K562 (cell line): Measurements from ENCODE around the gene TLR8. TPM values are rescaled to one million over a fixed set of nuclear protein-coding genes. Genes with fewer than 3 reads are reported as not detected.
A peak's percentile ranks its signal among the peaks of the same experiment; 100 is the strongest.

ENCODE experiments used
- C11orf30 ChIP-seq: fragments of 450-650 bp; IDR thresholded peaks from 2 replicates; pipeline ENCODE4 v1.6.1; 2016; ENCODE audit warnings: low read depth, mild to moderate bottlenecking
- MAFG ChIP-seq: fragments of 450-650 bp; conservative IDR thresholded peaks from 2 replicates; pipeline ENCODE4 v1.6.1; 2016; ENCODE audit warnings: missing genetic modification characterization, missing compliant biosample characterization
- PHB2 ChIP-seq: fragments of 450-650 bp; IDR thresholded peaks from 2 replicates; pipeline ENCODE4 v1.6.1; 2017; ENCODE audit warnings: low read depth
- RBM14 ChIP-seq: fragments of 200-400 bp; formaldehyde crosslinking; IDR thresholded peaks from 2 replicates; pipeline ENCODE4 v1.6.1; 2018; ENCODE audit warnings: low read depth, mild to moderate bottlenecking, low read length, moderate library complexity, borderline replicate concordance; ENCODE audit not compliant: insufficient read depth
- SNRNP70 ChIP-seq: fragments of 200-400 bp; formaldehyde crosslinking; optimal IDR thresholded peaks from 2 replicates; pipeline ENCODE3; 2017; ENCODE audit warnings: low read depth, low read length
- SOX6 ChIP-seq: fragments of 450-650 bp; IDR thresholded peaks from 2 replicates; pipeline ENCODE4 v1.6.1; 2014; ENCODE audit warnings: mild to moderate bottlenecking
- ZEB2 ChIP-seq: fragments of 450-650 bp; IDR thresholded peaks from 2 replicates; pipeline ENCODE4 v1.6.1; 2016
- ZNF217 ChIP-seq: sonication (generic); formaldehyde crosslinking; IDR thresholded peaks from 2 replicates; pipeline ENCODE4 v1.8.0; 2022; ENCODE audit warnings: mild to moderate bottlenecking, missing genetic modification reagents
- ZNF253 ChIP-seq: fragments of 250-450 bp; sonication (Bioruptor Pico); conservative IDR thresholded peaks from 2 replicates; pipeline ENCODE4 v1.6.1; 2021; ENCODE audit warnings: mild to moderate bottlenecking
- ZNF311 ChIP-seq: fragments of 250-450 bp; sonication (Bioruptor Pico); IDR thresholded peaks from 2 replicates; pipeline ENCODE4 v1.4.0; 2020; ENCODE audit warnings: mild to moderate bottlenecking, moderate library complexity
- polyA plus RNA-seq, 8 experiments: library from polyadenylated mRNA; depleted of rRNA in 4 of 8; stranded (reverse) in 5 of 8; unstranded in 3 of 8; fragments of >200 nt; fragmentation: Nextera tagmentation in 2 of 8; fragmentation: Illumina TruSeq in 1 of 8; extraction: Ambion mirVana in 2 of 8; extraction: Trizol in 1 of 8; gene quantifications; 2 replicates each; pipeline versions ENCODE4 v1.2.1 to v1.2.3, GENCODE V29; 2011 to 2014; ENCODE audit warnings: inconsistent platforms in 1 of 8, missing spikeins in 1 of 8
- total RNA-seq, 7 experiments: library from RNA; depleted of rRNA in 6 of 7; stranded (reverse); fragments of >200 nt in 6 of 7; fragmentation: Illumina TruSeq in 2 of 7; extraction: Trizol in 2 of 7; gene quantifications; 2 replicates each; pipeline versions ENCODE4 v1.2.1 to v1.2.3, GENCODE V29; 2011 to 2021; ENCODE audit warnings: low replicate concordance in 1 of 7
- TF ChIP-seq, protein P1 (sequence below): sonication (generic); formaldehyde crosslinking; IDR thresholded peaks from 2 replicates; pipeline ENCODE4 v1.8.0; 2022; ENCODE audit warnings: mild to moderate bottlenecking, missing genetic modification reagents
- TF ChIP-seq, protein P2 (sequence below): fragments of 450-650 bp; IDR thresholded peaks from 2 replicates; pipeline ENCODE4 v1.6.1; 2018; ENCODE audit not compliant: partially characterized antibody
- TF ChIP-seq, protein P3 (sequence below): sonication (generic); formaldehyde crosslinking; IDR thresholded peaks from 2 replicates; pipeline ENCODE4 v1.8.0; 2022; ENCODE audit warnings: missing genetic modification reagents, mild to moderate bottlenecking, moderate library complexity, borderline replicate concordance
- TF ChIP-seq, protein P4 (sequence below): fragments of 450-650 bp; IDR thresholded peaks from 2 replicates; pipeline ENCODE4 v1.6.1; 2016; ENCODE audit warnings: borderline replicate concordance
- TF ChIP-seq, protein P5 (sequence below): fragments of 150-350 bp; conservative IDR thresholded peaks from 2 replicates; pipeline ENCODE4 v1.6.1; 2014; ENCODE audit warnings: low read length
- TF ChIP-seq, protein P6 (sequence below): fragments of 450-650 bp; formaldehyde crosslinking; IDR thresholded peaks from 2 replicates; pipeline ENCODE4 v1.4.0; 2020; ENCODE audit warnings: mild to moderate bottlenecking, moderate library complexity

Gene TLR8
- total and polyA plus RNA-seq, 9 of the 15 experiments (the other 6 are each of a cell fraction or from before 2014, with no cell fraction given) = not detected

DNA sequence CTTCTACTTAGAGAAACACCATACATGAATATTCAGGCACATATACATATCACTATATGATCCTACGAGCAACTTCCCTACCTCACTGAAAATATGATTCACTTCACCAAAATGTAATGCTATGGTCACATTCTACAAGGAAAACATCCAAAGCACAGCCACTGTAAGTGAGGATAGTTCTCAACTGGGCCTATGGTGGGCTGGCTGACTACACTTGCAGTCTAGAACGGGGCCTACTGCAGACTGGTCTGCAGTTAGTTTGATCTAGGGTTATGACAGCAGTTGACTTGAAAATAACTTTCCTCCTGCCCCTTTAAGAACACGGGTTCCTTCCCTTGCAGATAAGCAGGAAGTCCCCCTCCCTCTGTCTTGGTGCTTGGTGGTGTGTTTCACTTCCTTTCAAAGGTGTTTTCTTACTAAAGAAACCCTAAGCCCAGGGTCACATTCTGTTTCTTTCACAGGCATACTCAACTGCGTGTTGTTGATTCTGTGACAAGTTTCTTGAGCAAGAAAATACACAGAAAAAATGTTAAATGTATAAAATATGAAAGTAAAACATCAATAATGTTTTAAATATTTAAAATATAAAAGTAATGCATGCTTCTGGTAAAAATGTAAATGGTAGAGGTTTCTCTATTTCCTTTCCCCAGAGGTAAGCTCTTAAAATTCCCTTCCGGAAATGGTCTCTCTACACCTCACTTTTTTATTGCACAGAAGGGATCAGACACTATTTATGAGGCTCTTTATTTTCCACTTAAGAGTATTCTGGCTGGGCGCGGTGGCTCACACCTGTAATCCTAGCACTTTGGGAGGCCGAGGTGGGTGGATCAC, 50.5 kb downstream of the TLR8 start (continued):
- TF ChIP-seq ZNF311 (CRISPR knock-in tag) = no peak
- TF ChIP-seq, protein P1, sequence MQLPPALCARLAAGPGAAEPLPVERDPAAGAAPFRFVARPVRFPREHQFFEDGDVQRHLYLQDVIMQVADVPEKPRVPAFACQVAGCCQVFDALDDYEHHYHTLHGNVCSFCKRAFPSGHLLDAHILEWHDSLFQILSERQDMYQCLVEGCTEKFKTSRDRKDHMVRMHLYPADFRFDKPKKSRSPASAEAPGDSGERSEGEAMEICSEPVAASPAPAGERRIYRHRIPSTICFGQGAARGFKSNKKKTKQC (CRISPR knock-in tag) = no peak
- TF ChIP-seq, protein P2, sequence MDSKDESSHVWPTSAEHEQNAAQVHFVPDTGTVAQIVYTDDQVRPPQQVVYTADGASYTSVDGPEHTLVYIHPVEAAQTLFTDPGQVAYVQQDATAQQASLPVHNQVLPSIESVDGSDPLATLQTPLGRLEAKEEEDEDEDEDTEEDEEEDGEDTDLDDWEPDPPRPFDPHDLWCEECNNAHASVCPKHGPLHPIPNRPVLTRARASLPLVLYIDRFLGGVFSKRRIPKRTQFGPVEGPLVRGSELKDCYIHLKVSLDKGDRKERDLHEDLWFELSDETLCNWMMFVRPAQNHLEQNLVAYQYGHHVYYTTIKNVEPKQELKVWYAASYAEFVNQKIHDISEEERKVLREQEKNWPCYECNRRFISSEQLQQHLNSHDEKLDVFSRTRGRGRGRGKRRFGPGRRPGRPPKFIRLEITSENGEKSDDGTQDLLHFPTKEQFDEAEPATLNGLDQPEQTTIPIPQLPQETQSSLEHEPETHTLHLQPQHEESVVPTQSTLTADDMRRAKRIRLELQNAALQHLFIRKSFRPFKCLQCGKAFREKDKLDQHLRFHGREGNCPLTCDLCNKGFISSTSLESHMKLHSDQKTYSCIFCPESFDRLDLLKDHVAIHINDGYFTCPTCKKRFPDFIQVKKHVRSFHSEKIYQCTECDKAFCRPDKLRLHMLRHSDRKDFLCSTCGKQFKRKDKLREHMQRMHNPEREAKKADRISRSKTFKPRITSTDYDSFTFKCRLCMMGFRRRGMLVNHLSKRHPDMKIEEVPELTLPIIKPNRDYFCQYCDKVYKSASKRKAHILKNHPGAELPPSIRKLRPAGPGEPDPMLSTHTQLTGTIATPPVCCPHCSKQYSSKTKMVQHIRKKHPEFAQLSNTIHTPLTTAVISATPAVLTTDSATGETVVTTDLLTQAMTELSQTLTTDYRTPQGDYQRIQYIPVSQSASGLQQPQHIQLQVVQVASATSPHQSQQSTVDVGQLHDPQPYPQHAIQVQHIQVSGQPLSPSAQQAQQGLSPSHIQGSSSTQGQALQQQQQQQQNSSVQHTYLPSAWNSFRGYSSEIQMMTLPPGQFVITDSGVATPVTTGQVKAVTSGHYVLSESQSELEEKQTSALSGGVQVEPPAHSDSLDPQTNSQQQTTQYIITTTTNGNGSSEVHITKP = peak; percentile 86
- TF ChIP-seq, protein P3, sequence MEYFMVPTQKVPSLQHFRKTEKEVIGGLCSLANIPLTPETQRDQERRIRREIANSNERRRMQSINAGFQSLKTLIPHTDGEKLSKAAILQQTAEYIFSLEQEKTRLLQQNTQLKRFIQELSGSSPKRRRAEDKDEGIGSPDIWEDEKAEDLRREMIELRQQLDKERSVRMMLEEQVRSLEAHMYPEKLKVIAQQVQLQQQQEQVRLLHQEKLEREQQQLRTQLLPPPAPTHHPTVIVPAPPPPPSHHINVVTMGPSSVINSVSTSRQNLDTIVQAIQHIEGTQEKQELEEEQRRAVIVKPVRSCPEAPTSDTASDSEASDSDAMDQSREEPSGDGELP (CRISPR knock-in tag) = no peak
- TF ChIP-seq SOX6 = peak; percentile 8; the same call in 1 of the 2 replicates
- no peak for TF ChIP-seq ZNF217 (CRISPR knock-in tag)
- TF ChIP-seq, protein P4, sequence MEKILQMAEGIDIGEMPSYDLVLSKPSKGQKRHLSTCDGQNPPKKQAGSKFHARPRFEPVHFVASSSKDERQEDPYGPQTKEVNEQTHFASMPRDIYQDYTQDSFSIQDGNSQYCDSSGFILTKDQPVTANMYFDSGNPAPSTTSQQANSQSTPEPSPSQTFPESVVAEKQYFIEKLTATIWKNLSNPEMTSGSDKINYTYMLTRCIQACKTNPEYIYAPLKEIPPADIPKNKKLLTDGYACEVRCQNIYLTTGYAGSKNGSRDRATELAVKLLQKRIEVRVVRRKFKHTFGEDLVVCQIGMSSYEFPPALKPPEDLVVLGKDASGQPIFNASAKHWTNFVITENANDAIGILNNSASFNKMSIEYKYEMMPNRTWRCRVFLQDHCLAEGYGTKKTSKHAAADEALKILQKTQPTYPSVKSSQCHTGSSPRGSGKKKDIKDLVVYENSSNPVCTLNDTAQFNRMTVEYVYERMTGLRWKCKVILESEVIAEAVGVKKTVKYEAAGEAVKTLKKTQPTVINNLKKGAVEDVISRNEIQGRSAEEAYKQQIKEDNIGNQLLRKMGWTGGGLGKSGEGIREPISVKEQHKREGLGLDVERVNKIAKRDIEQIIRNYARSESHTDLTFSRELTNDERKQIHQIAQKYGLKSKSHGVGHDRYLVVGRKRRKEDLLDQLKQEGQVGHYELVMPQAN = no peak
- TF ChIP-seq SNRNP70 = no peak
- no peak for TF ChIP-seq RBM14
- TF ChIP-seq PHB2 = no peak
- TF ChIP-seq ZNF253 = no peak
- TF ChIP-seq, protein P5, sequence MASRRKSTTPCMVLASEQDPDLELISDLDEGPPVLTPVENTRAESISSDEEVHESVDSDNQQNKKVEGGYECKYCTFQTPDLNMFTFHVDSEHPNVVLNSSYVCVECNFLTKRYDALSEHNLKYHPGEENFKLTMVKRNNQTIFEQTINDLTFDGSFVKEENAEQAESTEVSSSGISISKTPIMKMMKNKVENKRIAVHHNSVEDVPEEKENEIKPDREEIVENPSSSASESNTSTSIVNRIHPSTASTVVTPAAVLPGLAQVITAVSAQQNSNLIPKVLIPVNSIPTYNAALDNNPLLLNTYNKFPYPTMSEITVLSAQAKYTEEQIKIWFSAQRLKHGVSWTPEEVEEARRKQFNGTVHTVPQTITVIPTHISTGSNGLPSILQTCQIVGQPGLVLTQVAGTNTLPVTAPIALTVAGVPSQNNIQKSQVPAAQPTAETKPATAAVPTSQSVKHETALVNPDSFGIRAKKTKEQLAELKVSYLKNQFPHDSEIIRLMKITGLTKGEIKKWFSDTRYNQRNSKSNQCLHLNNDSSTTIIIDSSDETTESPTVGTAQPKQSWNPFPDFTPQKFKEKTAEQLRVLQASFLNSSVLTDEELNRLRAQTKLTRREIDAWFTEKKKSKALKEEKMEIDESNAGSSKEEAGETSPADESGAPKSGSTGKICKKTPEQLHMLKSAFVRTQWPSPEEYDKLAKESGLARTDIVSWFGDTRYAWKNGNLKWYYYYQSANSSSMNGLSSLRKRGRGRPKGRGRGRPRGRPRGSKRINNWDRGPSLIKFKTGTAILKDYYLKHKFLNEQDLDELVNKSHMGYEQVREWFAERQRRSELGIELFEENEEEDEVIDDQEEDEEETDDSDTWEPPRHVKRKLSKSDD = no peak
- TF ChIP-seq, protein P6, sequence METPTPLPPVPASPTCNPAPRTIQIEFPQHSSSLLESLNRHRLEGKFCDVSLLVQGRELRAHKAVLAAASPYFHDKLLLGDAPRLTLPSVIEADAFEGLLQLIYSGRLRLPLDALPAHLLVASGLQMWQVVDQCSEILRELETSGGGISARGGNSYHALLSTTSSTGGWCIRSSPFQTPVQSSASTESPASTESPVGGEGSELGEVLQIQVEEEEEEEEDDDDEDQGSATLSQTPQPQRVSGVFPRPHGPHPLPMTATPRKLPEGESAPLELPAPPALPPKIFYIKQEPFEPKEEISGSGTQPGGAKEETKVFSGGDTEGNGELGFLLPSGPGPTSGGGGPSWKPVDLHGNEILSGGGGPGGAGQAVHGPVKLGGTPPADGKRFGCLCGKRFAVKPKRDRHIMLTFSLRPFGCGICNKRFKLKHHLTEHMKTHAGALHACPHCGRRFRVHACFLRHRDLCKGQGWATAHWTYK (CRISPR knock-in tag) = no peak
- no peak for TF ChIP-seq C11orf30
- TF ChIP-seq ZEB2 = no peak
- TF ChIP-seq MAFG = no peak
